Activated T-cell treated with anti-CD3 and anti-CD28 coated beads for 48 hours (primary cell): ENCODE data around the gene ABCA3.
A peak's percentile ranks its signal among the peaks of the same experiment; 100 is the strongest.

Experiments
- DNase-seq: peaks from one replicate; pipeline ENCODE4 v3.0.0-alpha.2; 2020; ENCODE audit warnings: low read depth

Gene ABCA3

DNA sequence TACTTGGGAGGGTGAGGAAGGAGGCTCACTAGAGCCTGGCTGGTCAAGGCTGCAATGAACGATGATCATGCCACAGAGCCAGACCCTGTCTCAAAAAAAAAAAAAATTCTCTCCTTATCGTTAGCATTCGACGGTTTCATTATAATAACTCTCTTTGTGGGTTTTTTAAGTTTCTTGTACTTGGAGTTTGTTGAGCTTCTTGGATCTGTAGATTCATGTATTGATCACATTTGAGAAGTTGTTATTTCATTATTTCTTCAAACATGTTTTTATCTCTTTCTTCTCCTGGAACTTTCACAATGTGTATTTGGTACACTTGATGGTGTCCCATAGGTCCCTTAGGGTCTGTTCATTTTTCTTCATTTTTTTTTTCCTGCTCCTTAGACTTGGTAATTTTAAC, 16.8 kb upstream of the ABCA3 start:
- no peak for DNase-seq

DNA sequence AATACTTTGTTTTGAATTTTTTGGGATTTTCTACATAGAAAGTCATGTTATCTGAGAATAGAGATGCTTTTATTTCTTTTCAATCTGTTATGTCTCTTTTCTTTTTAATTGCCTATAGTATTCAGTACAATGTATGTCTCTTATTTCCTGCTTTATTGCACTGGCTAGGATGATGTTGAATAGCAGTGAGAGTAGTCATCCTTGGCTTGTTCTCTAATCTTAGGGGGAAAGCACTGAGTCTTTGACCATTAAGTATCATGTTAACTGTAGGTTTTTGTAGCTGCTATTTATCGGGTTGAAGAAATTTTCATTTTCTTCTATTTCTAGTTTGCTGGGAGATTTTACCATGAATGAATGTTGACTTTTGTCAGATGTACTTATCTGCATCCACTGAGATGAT, 10.0 kb upstream of the ABCA3 start:
- no peak for DNase-seq

DNA sequence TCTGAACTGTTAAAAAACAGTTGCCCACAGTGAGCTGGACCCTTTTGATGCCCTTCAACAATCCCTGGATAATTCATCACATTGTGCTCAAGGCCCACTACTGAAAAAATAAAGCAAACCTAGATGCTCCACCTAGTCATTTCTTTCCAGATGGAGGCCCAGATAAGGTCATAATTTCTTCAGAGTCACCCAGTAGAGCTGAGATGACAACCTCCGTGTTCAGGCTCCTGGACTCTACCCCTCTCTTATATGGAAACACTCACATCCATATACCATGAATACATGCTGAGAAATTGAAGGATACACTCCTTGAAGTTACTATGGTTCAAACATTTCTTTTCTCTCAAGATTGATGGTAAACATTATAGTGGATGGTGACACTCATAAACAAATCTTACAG, 2.7 kb upstream of the ABCA3 start:
- no peak for DNase-seq

DNA sequence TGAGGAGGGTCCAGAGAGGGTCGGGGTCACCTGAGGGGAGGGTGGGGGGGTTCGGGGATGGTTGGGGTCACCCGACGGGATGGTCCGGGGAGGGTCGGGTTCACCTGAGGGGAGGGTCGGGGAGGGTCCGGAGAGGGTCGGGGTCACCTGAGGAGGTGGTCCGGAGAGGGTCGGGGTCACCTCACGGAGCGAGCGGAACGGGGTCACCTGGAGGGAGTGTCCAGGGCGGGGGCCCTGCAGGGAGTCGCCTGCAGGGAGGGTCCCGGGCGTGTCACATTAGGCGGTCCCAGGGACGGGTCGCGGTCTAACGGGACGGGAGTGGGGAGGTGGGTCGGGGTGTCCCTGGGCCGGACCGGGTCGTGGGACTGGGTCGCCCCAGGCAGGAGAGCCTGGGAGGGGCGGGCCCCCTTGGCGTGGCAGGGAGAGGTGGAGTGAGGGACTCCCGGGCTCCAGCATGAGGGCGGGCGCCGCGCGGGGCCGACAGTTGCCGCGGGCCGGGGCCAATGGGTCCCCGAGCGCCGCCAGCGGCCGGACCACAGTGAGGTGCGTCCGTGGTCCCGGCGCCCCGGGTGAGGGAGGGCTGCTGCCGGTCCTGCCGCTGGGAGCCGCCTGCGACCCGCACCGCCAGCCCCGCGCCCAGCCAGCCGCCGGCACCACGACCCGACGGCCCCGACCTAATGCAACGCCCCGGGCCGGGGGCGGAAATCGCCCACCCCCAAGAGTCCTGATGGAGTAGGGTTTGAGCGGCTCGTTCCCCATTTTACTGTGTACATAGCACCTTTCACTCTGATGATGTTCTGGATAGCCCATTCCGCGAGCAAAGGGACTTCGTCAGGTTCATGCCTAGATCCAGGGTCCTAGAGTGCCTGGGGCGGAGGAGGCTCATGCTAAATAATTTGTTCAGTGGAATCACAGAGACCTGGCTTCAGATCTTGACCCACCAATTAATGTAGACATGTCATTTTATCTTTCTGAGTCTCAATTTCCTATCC, 1.2 kb upstream of the ABCA3 start:
- no peak for DNase-seq

DNA sequence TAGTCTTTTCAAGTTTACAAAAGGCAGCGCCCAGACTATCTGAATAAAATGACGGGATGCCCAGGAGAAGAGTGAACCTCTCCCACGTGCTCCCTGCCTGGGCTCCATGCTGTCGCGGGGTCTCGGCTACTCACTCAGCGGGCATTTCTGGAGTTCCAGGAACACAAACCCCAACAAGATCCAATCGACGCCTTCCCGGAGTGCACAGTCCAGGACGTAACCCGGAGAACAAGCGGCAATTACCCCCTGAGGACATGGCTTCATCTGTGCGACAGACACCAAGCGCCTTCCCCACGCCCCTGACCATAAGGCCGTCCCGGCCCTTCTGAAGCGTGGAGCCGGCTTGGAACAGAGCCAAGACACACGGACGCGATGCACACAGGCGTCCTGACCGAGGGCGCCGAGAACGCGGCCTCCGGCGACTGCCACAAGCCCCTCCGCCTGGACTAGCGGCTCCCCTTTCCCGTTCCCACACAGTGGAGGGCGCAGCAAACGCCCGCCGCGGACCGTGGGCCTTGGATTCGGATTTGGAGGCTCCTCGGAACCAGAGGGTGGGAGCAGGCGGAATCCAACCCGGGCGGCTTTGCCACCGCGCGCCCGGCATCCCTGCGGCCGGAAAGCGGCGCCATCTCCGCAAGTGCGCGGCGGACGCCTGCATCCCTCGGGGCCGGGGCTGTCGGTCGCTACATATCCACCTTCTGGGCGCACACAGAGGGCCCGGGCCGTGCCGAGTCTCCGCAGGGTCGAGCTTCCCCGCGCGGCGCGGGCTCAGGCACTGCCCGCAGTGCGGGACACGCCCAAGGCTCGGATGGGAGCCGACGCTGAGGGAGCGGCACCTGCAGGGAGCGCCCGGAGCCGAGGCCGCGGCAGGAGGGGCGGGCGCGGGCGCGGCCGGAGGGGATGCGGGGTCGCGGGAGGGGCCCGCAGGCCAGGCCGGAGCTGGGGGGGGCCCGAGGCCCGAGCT, 725 bp downstream of the ABCA3 start:
- peak; percentile 30 for DNase-seq

DNA sequence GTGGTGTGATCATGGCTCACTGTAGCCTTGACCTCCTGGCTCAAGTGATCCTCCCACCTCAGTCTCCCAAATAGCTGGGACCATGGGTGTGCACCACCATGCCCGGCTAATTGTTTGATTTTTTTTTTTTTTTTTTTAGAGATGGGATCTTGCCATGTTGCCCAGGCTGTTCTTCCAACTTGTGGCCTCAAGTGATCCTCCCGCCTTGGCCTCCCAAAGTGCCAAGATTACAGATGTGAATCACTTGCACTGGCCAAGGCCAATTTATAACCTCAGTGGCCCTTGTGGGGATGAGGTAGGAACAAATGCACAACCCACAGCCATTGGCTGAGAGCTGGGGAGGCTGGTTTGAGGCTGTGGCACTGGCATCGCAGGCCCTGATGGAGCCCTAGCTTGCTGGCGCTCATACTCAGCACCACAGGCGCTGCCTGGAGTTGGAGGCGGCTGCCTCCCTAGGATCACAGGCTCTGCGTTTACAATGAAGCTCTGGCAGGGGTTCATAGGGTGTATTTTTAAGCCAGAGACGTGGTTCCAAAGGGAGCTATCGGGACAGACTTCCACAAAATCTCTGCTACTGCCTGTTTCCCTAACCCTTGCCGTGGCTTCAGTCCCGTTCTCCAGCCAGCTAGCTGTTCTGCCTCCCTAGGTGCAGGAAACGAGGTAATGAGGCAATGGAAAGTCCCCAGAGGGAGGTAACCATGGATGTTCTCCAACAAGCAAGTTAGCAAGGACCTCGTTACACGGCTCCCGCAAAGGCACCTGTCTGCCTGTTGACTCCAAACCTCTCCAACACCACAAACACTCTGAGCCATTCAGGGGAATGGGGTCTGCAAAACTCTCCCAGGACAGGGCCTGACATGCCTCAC, 2.9 kb downstream of the ABCA3 start:
- no peak for DNase-seq

DNA sequence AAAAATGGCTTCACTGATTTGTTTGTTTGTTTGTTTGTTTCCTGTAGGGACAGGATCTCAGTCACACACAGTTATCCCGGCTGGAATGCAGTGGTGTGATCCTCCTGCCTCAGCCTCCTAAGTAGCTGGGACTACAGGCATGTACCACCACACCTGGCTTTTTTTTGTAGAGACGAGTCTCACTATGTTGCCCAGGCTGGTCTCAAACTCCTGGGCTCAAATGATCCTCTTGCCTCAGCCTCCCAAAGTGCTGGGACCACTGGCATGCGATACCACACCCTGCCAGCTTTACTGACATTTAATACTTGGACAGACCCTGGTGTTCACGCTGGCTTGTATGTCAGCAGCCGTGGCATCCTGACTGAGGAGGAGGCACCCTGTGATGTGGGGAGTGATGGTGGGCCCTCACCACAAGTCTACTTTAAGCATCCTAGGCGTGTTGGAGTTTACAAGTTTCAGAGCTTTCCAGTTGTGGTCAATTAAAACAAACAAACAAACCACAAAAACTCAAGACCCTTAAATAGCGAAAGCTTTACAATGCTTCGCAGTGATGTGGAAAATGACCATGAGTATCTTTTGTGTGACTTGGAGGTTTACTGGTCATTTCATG, 5.1 kb downstream of the ABCA3 start:
- no peak for DNase-seq

DNA sequence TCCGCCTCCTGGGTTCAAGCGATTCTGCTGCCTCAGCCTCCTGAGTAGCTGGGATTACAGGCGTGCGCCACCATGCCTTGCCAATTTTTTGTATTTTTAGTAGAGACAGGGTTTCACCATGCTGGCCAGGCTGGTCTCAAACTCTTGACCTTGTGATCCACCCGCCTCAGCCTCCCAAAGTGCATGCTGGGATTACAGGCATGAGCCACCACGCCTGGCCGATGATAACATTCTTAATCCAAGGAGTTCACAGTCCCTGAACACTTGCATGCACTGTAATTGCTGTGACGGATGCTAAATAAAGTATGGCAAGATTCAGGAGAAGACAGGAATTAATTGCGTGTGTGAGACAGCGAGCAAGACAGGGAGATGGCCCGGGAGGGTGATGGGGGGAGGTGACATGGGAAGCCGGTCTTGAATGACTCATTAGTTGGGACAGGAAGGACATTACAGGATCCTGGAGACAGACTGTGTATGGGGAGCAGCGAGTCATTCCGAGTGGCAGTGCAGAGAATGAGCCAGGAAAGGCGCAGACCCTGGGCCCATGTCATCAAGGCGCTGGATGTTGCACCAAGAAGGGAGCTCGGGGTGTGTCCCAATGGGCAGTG, 6.7 kb downstream of the ABCA3 start:
- no peak for DNase-seq

GRCh38 chr16:2333231-2333630, 7.3 kb downstream of the ABCA3 start:
- DNase-seq, result no peak

DNA sequence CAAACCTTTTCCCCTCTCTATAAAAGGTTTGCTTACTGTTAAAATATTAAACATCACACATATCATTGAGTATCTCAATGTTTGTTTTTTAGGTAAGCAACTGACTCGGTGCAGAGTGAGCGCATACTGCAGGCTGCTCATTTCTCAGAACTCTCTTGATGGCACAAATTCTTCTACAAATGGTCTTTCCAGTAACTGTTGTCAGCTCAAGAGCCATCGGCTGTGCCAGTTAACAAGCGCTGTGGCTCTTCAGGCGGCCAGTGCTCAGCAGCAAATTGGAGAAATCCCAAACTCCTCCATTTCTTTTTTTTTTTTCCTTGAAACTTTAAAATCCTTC, 8.6 kb downstream of the ABCA3 start:
- no peak for DNase-seq

GRCh38 chr16:2331199-2331930, 9.2 kb downstream of the ABCA3 start:
- DNase-seq, result no peak

DNA sequence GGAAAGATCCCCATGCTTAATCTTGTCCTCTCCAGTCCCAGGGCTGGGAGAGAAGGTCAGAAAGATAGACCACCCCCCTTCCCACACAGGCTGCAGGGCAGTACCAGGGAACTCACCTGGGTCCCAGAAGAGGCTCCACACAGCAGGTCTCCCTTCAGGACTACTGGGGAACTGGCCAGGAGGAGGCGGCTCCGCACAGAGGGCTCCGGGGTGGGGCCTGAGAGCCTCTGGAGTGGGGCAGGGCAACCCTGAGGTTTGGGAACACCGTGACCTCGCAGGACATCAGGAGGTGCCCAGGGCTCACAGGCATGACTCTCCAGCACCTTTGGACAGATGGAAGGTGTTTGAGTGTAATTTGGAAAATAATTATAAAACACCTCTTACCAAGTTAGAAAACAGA, 11.0 kb downstream of the ABCA3 start:
- DNase-seq, result no peak

DNA sequence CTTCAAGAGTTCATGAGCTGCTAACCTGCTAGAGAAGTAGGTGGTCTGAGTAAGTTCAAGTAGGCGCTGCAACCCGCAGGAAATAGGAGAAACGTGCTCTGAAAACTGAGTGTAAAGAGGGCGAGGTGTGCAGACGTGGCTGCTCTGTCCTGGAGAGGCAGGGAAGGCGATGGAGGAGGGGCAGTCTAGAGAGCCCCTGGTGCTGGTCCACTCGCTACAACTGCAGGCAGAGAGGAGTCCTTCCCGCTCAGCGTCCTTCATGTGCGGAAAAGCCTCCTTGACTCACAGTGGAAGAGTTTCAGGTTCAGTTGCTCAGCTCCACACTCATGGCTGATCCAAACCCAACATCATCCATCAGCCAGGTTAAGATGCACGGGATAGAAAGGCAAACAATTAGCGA, 12.1 kb downstream of the ABCA3 start:
- no peak for DNase-seq

DNA sequence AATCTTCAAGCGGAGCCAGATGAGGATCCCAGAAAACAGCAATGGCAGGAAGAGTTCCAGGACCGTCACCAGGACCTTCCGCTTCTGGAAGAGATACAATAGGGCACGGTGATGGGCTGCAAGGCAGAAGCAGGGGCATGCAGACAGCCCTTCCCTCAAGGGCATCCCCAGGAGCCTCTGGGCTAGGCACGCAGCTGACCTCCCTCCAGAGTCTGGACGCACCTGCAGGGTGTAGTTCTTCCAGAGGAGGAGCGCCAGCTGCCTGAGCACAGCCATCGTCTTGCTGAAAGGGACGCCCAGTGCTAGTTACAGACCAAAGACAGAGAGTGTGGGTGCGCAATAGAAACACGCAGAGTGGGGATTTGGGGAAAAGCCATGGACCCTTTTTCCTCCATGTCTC, 14.3 kb downstream of the ABCA3 start:
- no peak for DNase-seq

DNA sequence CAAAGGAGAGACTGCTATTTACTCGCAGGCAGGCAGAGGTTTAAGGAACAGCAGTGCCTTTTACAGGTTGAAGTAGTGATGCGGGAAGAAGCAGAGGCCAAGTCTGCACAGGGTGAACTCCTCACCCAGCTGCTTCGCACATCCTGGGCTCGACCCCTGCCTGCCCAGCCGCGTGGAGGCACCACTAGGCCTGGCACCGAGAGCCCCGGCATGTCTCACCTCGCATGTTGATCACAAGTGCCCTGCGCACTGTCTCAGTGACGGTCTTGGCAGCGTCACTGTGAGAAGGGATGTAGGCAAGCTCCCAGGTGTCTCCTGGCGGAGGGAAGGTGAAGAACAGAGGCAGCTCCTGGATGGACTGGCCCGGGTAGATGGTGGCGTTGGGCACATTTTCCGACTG, 14.7 kb downstream of the ABCA3 start:
- DNase-seq, result no peak

GRCh38 chr16:2325181-2325580, 15.3 kb downstream of the ABCA3 start:
- DNase-seq, result no peak

DNA sequence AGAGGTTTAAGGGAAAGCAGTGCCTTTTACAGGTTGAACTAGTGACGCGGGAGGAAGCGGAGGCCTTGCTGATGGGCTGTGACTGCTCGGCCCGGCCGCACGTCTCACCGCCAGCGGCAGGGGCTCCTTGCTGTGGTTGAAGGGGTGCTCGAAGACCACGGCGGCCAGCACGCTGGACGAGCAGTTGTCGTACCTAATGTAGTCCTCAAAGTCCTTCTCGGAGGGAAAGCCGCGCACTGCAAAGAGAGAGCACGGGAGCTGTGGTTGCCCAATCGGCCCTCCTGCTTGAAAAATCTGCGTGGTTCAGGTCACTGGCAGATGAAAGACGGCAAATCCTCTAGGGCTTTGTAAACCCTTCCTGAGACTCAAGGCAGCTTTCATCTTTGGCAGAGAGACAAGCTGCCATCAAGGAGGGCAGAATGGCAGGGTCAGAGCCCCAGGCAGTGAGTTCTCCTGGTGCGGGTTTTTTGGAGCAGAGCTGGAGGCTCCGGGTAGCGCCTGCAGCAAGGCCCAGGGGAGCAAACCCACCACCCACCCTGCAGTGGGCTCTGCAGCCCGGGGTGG, 16.1 kb downstream of the ABCA3 start:
- no peak for DNase-seq

GRCh38 chr16:2323701-2324100, 16.8 kb downstream of the ABCA3 start:
- DNase-seq, result no peak

- DNase-seq, result no peak
Observed at GRCh38 chr16:2319606-2320005, 20.9 kb downstream of the ABCA3 start.
